Measurements from ENCODE around the gene SMYD3.

DNA sequence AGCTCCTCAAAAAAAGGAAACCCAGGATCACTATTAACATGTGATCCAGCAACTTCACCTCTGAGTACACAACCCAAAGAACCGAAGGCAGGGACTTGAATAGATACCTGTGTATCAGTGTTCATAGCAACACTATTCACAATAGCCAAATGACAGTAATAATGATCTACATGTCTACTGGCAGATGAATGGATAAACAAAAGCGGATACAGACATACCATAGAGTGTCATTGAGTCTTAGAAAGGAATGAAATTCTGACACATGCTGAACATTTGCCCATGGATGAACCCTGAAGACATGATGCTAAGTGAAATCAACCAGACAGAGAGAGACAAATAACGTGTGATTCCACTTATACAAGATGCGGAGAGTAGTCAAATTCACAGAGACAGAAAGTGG is 788.1 kb downstream of the SMYD3 start:
- TF ChIP-seq CTCF (IDR thresholded peaks at IDR 0.05; ENCODE audit: poor library complexity, severe bottlenecking): no peak
- TF ChIP-seq EZH2 (IDR thresholded peaks at IDR 0.05; ENCODE audit: borderline replicate concordance, insufficient read depth, low read length, poor library complexity, severe bottlenecking): no peak
- peak; percentile 57 for TF ChIP-seq POLR2AphosphoS5 (IDR thresholded peaks at IDR 0.05)
- peak; percentile 89 for TF ChIP-seq EP300 (conservative IDR thresholded peaks at IDR 0.05; ENCODE audit: poor library complexity, severe bottlenecking)
- no peak for TF ChIP-seq REST (IDR thresholded peaks at IDR 0.05; ENCODE audit: borderline replicate concordance)
- no peak for TF ChIP-seq RAD21 (conservative IDR thresholded peaks at IDR 0.05)
- TF ChIP-seq MXI1 (conservative IDR thresholded peaks at IDR 0.05; ENCODE audit: poor library complexity, severe bottlenecking): peak; percentile 24
- no peak for TF ChIP-seq TAF1 (IDR thresholded peaks at IDR 0.05; ENCODE audit: low read depth)
- TF ChIP-seq SMC3 (conservative IDR thresholded peaks at IDR 0.05; ENCODE audit: poor library complexity): no peak

Measured in neural cell (in vitro differentiated cells).